HG03280 (cell line): ENCODE results near the gene MCOLN1.
"Not testable (repeated sequence)": the region's sequence is repeated elsewhere in the genome, so short reads cannot be mapped to it uniquely, and the experiment has no call there.

ENCODE experiments used
- ATAC-seq: cut with Tn5 transposase; IDR thresholded peaks from one replicate; pipeline ENCODE4 v1.9.1; 2021; ENCODE audit warnings: mild to moderate bottlenecking, moderate library complexity; ENCODE audit not compliant: unreplicated experiment

The MCOLN1 gene

GRCh38 chr19:7524992-7525739, 2.7 kb downstream of the MCOLN1 start:
- ATAC-seq = no peak

GRCh38 chr19:7526059-7526929, 3.9 kb downstream of the MCOLN1 start:
- ATAC-seq = no peak

GRCh38 chr19:7527516-7528191, 5.2 kb downstream of the MCOLN1 start:
- ATAC-seq = no peak

- ATAC-seq = no peak
Observed at GRCh38 chr19:7528192-7528519, 5.7 kb downstream of the MCOLN1 start.

GRCh38 chr19:7528522-7529245, 6.3 kb downstream of the MCOLN1 start:
- ATAC-seq = no peak

GRCh38 chr19:7529246-7529600, 6.8 kb downstream of the MCOLN1 start:
- ATAC-seq = no peak

- ATAC-seq = no peak
Observed at GRCh38 chr19:7529610-7530490, 7.4 kb downstream of the MCOLN1 start.

GRCh38 chr19:7533281-7533885, 11.0 kb downstream of the MCOLN1 start:
- no peak for ATAC-seq

- peak; percentile 32 for ATAC-seq
Observed at GRCh38 chr19:7533925-7534480, 11.6 kb downstream of the MCOLN1 start.

GRCh38 chr19:7534531-7535046, 12.2 kb downstream of the MCOLN1 start:
- no peak for ATAC-seq

- peak; percentile 78 for ATAC-seq
Observed at GRCh38 chr19:7535047-7535997, 12.9 kb downstream of the MCOLN1 start, which contains the start of gene PNPLA6. PNPLA6 (plus strand) TSS chr19:7535717; CDS start chr19:7535789, 72 bp downstream.

- ATAC-seq = no peak
Observed at GRCh38 chr19:7535998-7536695, 13.7 kb downstream of the MCOLN1 start.

- ATAC-seq = not testable (repeated sequence)
Observed at GRCh38 chr19:7538990-7539389, 16.6 kb downstream of the MCOLN1 start.

- ATAC-seq = no peak
Observed at GRCh38 chr19:7539827-7540425, 17.5 kb downstream of the MCOLN1 start.

GRCh38 chr19:7540761-7541474, 18.5 kb downstream of the MCOLN1 start:
- ATAC-seq = no peak

- ATAC-seq = no peak
Observed at GRCh38 chr19:7541475-7541824, 19.0 kb downstream of the MCOLN1 start.
